ENCODE results near the gene IL9R.
"Not testable (repeated sequence)": the region's sequence is repeated elsewhere in the genome, so short reads cannot be mapped to it uniquely, and the experiment has no call there.

Gene IL9R

DNA sequence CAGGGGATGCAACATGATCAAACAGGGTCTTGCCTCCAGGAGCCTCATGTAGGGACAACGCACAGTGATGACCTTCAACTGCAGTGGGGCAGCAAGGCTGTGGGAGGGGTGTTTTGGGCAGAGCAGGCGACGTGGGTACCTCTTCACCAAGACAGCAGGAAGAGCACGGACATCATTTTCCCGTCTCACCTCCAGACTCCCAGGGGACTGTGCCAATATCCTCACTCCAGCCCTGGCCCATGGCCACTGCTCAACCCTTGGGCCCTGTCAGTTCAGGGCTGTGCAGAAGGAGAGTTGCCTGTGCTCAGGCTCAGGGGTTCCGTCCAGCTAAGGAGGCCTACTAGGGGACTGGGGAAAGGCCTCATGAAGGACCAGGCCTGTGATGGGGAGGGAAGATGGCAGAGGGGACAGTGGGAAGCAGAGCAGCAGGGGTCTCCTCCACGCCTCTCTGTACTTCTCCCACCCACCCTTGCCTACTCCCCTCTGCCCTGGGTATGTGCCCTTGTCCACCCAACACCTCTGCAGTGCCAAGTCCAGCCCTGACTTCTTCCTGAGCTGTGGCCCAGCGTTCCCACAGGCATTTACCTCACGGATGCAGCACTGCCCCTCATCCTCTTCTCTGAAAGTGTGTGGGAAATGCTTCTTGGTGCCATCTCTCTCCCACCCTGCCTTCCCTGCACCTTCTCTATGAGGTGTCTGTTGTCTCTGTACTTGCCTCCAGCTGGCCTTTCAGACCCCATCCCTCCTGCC lies 1.4 kb downstream of the IL9R start:
- DNase-seq (ENCODE audit: low spot score): no peak

- DNase-seq (ENCODE audit: low spot score): not testable (repeated sequence)
Observed at GRCh38 chrX:155999751-156000150, 2.3 kb downstream of the IL9R start.

GRCh38 chrX:156000361-156000926 lies 2.9 kb downstream of the IL9R start:
- no peak for DNase-seq (ENCODE audit: low spot score)

DNA sequence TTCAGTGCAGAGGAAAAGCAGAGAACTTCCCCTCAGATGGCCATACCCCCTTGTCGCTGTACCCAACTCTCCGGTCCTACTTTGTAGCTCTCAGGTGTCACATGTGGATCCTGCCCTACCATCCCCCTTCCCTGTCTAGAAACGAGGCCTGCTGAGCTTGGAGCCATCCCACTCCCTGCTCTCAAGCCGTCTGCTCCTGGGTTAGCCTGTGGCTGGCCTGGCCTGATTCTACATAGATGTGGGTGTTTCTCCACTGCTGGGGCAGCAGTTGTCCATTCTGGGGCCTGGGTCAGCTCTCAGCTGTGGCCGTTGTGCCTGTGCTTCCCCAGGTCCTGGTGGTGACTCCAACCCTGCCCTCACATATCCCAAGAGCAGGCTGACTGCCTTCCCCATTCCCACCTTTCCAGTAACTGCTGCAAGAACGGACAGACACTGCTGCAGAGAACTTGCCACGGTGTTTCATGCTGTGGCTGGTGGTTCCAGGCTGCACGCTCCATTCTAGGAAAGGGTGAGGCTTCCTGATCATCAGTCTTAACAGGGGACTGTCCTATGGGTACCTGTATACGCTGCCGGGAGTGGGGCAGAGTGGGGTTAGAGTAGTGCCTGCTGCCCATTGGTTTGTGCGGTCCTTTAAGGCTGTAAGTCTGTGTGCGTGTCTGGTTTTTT lies 3.6 kb downstream of the IL9R start:
- no peak for DNase-seq (ENCODE audit: low spot score)

- no peak for DNase-seq (ENCODE audit: low spot score)
Observed at GRCh38 chrX:156001667-156002021, 4.1 kb downstream of the IL9R start.

- no peak for DNase-seq (ENCODE audit: low spot score)
Observed at GRCh38 chrX:156002507-156002906, 5.0 kb downstream of the IL9R start.

- no peak for DNase-seq (ENCODE audit: low spot score)
Observed at GRCh38 chrX:156003486-156004185, 6.1 kb downstream of the IL9R start.

DNA sequence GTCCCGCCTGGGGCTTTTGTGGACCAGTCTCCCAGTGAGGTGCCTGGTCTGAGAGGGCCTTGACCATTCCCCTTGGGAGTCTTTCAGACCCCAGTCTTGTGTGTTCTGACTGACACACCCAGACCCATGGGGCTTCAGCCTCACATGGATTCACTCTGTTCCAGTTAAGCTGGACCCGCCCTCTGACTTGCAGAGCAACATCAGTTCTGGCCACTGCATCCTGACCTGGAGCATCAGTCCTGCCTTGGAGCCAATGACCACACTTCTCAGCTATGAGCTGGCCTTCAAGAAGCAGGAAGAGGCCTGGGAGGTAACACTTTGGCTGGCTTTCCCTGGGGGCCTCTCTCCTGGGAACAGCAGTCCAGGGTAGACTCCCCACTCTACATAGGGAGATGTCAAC lies 6.8 kb downstream of the IL9R start:
- DNase-seq (ENCODE audit: low spot score): no peak

- DNase-seq (ENCODE audit: low spot score): no peak
Observed at GRCh38 chrX:156004740-156005139, 7.2 kb downstream of the IL9R start.

GRCh38 chrX:156005144-156005543 lies 7.6 kb downstream of the IL9R start:
- no peak for DNase-seq (ENCODE audit: low spot score)

DNA sequence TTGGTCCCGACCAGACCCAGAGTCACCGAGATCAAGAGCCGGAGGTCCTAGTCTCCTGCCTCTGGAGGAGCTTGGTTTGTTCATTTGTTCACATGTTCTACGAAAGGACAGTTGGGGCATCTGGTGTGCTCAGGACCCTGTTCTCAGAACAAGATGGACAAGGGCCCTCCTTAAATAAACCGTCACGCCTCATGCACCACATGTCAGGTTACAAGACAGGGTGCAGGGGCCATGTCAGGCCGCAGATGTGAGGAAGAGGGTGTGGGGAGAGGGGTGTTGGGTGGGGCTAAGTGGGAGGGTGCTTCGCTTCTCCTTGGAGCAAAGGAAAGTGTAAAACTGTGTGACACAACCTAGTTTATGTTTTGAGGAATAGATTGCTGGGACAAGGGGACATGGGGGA lies 9.0 kb downstream of the IL9R start:
- not testable (repeated sequence) for DNase-seq (ENCODE audit: low spot score)

DNA sequence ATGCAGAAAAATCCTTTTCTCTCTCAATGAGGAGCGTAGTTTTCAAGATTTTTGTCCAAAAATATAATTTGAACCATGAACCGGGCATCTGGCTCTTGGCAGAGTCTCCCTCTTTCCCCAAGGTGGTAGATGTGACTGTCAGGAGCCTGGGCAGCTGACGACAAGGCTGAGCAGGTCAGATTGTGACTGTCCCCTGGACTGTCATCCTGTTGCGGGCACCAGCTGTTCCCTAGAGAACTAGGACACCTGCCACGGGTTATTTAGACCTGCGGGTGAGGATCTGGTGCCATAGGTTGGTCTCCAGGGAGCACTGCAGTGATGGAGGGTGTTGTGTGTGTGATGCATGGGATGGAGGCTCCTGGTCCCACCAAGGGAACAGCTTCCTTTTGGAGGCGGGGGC lies 10.9 kb downstream of the IL9R start:
- not testable (repeated sequence) for DNase-seq (ENCODE audit: low spot score)

- DNase-seq (ENCODE audit: low spot score): no peak
Observed at GRCh38 chrX:156008915-156009314, 11.4 kb downstream of the IL9R start.

DNA sequence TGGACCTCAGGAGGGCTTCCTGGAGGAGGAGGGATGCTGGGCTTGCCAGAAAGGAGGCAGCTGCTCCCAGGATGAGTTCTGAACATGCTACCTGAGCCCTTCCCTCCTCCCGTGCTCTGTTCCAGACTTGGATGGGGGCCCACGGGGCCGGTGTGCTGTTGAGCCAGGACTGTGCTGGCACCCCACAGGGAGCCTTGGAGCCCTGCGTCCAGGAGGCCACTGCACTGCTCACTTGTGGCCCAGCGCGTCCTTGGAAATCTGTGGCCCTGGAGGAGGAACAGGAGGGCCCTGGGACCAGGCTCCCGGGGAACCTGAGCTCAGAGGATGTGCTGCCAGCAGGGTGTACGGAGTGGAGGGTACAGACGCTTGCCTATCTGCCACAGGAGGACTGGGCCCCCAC lies 12.2 kb downstream of the IL9R start:
- not testable (repeated sequence) for DNase-seq (ENCODE audit: low spot score)

- not testable (repeated sequence) for DNase-seq (ENCODE audit: low spot score)
Observed at GRCh38 chrX:156013286-156013953, 15.9 kb downstream of the IL9R start.

DNA sequence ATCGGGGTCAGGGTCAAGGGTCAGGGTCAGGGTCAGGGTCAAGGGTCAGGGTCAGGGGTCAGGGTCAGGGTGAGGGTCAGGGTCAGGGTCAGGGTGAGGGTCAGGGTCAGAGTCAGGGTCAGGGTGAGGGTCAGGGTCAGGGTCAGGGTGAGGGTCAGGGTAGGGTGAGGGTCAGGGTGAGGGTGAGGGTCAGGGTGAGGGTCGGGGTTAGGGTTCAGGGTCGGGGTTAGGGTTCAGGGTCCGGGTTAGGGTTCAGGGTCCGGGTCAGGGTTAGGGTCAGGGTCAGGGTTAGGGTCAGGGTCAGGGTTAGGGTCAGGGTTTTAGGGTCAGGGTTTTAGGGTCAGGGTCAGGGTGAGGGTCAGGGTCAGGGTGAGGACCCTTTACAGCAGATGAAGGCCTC lies 22.4 kb downstream of the IL9R start:
- DNase-seq (ENCODE audit: low spot score): not testable (repeated sequence)

GRCh38 chrX:156023002-156023401 lies 25.5 kb downstream of the IL9R start:
- not testable (repeated sequence) for DNase-seq (ENCODE audit: low spot score)

- not testable (repeated sequence) for DNase-seq (ENCODE audit: low spot score)
Observed at GRCh38 chrX:156024949-156025492, 27.5 kb downstream of the IL9R start.

- DNase-seq (ENCODE audit: low spot score): not testable (repeated sequence)
Observed at GRCh38 chrX:156028653-156029237, 31.2 kb downstream of the IL9R start.

DNA sequence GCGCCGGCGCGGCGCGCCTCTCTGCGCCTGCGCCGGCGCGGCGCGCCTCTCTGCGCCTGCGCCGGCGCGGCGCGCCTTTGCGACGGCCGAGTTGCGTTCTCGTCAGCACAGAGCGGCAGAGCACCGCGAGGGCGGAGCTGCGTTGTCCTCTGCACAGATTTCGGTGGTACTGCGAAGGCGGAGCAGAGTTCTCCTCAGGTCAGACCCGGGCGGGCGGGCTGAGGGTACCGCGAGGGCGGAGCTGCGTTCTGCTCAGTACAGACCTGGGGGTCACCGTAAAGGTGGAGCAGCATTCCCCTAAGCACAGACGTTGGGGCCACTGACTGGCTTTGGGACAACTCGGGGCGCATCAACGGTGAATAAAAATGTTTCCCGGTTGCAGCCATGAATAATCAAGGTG lies 31.8 kb downstream of the IL9R start:
- DNase-seq (ENCODE audit: low spot score): not testable (repeated sequence)

DNA sequence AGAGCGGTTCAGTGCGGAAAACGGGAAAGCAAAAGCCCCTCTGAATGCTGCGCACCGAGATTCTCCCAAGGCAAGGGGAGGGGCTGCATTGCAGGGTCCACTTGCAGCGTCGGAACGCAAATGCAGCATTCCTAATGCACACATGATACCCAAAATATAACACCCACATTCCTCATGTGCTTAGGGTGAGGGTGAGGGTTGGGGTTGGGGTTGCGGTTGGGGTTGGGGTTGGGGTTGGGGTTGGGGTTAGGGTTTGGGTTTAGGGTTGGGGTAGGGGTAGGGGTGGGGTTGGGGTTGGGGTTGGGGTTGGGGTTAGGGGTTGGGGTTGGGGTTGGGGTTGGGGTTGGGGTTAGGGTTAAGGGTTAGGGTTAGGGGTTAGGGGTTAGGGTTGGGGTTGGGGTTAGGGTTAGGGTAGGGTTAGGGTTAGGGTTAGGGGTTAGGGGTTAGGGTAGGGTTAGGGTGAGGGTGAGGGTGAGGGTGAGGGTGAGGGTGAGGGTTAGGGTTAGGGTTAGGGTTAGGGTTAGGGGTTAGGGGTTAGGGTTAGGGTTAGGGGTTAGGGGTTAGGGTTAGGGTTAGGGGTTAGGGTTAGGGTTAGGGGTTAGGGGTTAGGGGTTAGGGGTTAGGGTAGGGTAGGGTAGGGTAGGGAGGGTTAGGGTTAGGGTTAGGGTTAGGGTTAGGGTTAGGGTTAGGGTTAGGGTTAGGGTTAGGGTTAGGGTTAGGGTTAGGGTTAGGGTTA lies 32.4 kb downstream of the IL9R start:
- not testable (repeated sequence) for DNase-seq (ENCODE audit: low spot score)
